Measurements from ENCODE around the gene TOB1. TPM values are rescaled to one million over a fixed set of nuclear protein-coding genes. Genes with fewer than 3 reads are reported as not detected.

Gene TOB1
- total and polyA plus RNA-seq, 2 experiments from 2014 or later, result 8.4 to 93.8 TPM

- H3K36me3 ChIP-seq (ENCODE audit: low read depth), result no peaks in the 10 kb centered on the region
- in situ Hi-C loops (cut with MboI), result no loop called here
- no peaks in the 10 kb centered on the region for H3K9me3 ChIP-seq (ENCODE audit: low read depth)
- no peak overlapping the region for H3K4me2 ChIP-seq (ENCODE audit: unreplicated experiment)
- TF ChIP-seq EZH2phosphoT487 (IDR thresholded peaks at IDR 0.05; ENCODE audit: insufficient read depth, low read depth), result no peak
- no peak for TF ChIP-seq EZH2 (IDR thresholded peaks at IDR 0.05; ENCODE audit: insufficient read depth, poor library complexity, severe bottlenecking)
- peaks cover 6% of the 10 kb centered on the region for H3K27me3 ChIP-seq (replicated peaks; ENCODE audit: insufficient read depth)
- H3F3A ChIP-seq (ENCODE audit: insufficient read depth), result no peaks in the 10 kb centered on the region
- no peak for DNase-seq
- no peaks in the 10 kb centered on the region for H4K20me1 ChIP-seq (ENCODE audit: insufficient read depth)
- no peak overlapping the region for H2AFZ ChIP-seq
- no peaks in the 10 kb centered on the region for H3K4me1 ChIP-seq (ENCODE audit: insufficient read depth)
- no peak overlapping the region for H3K27ac ChIP-seq
- WGBS, 2 experiments (ENCODE audit: low coverage in 1 of 2, low lambda C conversion rate in 2 of 2, missing lambda C conversion rate in 2 of 2), result 49 to 58% methylated on average over 5 of the region's 5 CpGs
- no peaks in the 10 kb centered on the region for H3K79me2 ChIP-seq (ENCODE audit: insufficient read depth)
- no peak overlapping the region for H3K9ac ChIP-seq
- H3K9me2 ChIP-seq (ENCODE audit: insufficient read depth), result no peaks in the 10 kb centered on the region
- no peak overlapping the region for H3K4me3 ChIP-seq
These were observed 49.9 kb downstream of the TOB1 start for GRCh38 chr17:50816271-50816670.

DNA sequence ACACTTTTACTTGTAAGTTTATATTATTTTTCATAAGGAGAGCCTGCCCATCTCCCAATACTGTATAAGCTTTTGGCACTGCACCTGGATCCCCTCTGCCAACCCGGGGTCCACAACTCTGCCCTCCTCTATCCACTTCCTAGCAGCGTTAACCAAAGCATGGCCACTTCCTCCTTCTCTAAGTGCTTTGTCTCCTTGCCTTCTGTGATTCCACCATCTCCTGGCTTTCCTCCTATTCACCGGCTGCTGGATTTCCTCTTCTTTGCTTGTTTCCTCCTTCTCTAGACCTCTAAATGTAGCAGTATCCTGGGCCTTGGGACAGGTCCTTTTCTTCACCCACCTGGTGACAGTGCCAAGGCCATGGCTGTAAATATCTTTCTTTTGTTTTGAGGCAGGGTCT lies 50.8 kb downstream of the TOB1 start:
- TF ChIP-seq EZH2phosphoT487 (IDR thresholded peaks at IDR 0.05; ENCODE audit: insufficient read depth, low read depth), result no peak
- Histone ChIP-seq H3K4me1 (ENCODE audit: insufficient read depth) (no peaks in the 10 kb centered on the region), H3K4me3 (no peak overlapping the region), H3K79me2 (ENCODE audit: insufficient read depth) (no peaks in the 10 kb centered on the region), H3K27ac (no peak overlapping the region), H2AFZ (no peak overlapping the region), H3K27me3 (replicated peaks; ENCODE audit: insufficient read depth) (peaks cover 6% of the 10 kb centered on the region), H3K4me2 (ENCODE audit: unreplicated experiment) (no peak overlapping the region), H3F3A (ENCODE audit: insufficient read depth) (no peaks in the 10 kb centered on the region), H4K20me1 (ENCODE audit: insufficient read depth) (no peaks in the 10 kb centered on the region), H3K9me2 (ENCODE audit: insufficient read depth) (no peaks in the 10 kb centered on the region), H3K9me3 (ENCODE audit: low read depth) (no peaks in the 10 kb centered on the region), H3K36me3 (ENCODE audit: low read depth) (no peaks in the 10 kb centered on the region), H3K9ac (no peak overlapping the region)
- no peak for DNase-seq
- 34 to 43% methylated on average over 3 of the region's 3 CpGs for WGBS, 2 experiments (ENCODE audit: low coverage in 1 of 2, low lambda C conversion rate in 2 of 2, missing lambda C conversion rate in 2 of 2)
- in situ Hi-C loops (cut with MboI), result no loop called here

GRCh38 chr17:50813583-50813982 lies 52.6 kb downstream of the TOB1 start:
- in situ Hi-C loops (cut with MboI), result no loop called here
- Histone ChIP-seq H3K9me3 (ENCODE audit: low read depth) (no peaks in the 10 kb centered on the region), H3K4me1 (ENCODE audit: insufficient read depth) (no peaks in the 10 kb centered on the region), H3K36me3 (ENCODE audit: low read depth) (no peaks in the 10 kb centered on the region), H3K4me2 (ENCODE audit: unreplicated experiment) (no peak overlapping the region), H2AFZ (no peak overlapping the region), H3F3A (ENCODE audit: insufficient read depth) (no peaks in the 10 kb centered on the region), H4K20me1 (ENCODE audit: insufficient read depth) (no peaks in the 10 kb centered on the region), H3K9ac (no peak overlapping the region), H3K9me2 (ENCODE audit: insufficient read depth) (no peaks in the 10 kb centered on the region), H3K4me3 (no peak overlapping the region), H3K27ac (no peak overlapping the region), H3K79me2 (ENCODE audit: insufficient read depth) (no peaks in the 10 kb centered on the region), H3K27me3 (replicated peaks; ENCODE audit: insufficient read depth) (peaks cover 6% of the 10 kb centered on the region; the same call in 1 of the 2 replicates)
- DNase-seq, result no peak
- no peak for TF ChIP-seq EZH2 (IDR thresholded peaks at IDR 0.05; ENCODE audit: insufficient read depth, poor library complexity, severe bottlenecking)
- no peak for TF ChIP-seq EZH2phosphoT487 (IDR thresholded peaks at IDR 0.05; ENCODE audit: insufficient read depth, low read depth)

Other genes starting within 250 kb of the TOB1 start
- 28.3 and 32.0 TPM in 2 replicates for gene ABCC3, start 231.5 kb downstream of the TOB1 start, total RNA-seq (2014; rRNA removed; shearing (Covaris generic))
- 35.0 and 38.5 TPM in 2 replicates for gene ABCC3, start 231.5 kb downstream of the TOB1 start, polyA plus RNA-seq (2016; fragmentation: Nextera tagmentation; extraction: Ambion mirVana)
- 35.5 and 36.5 TPM in 2 replicates for gene ANKRD40, start 158.4 kb downstream of the TOB1 start, total RNA-seq (2014; rRNA removed; shearing (Covaris generic))
- gene ANKRD40, start 158.4 kb downstream of the TOB1 start, polyA plus RNA-seq (2016; fragmentation: Nextera tagmentation; extraction: Ambion mirVana), result 20.1 and 20.2 TPM in 2 replicates
- 57.5 and 59.1 TPM in 2 replicates for gene LUC7L3, start 146.8 kb downstream of the TOB1 start, total RNA-seq (2014; rRNA removed; shearing (Covaris generic))
- gene LUC7L3, start 146.8 kb downstream of the TOB1 start, polyA plus RNA-seq (2016; fragmentation: Nextera tagmentation; extraction: Ambion mirVana), result 100 and 138 TPM in 2 replicates
- gene ANKRD40CL, start 98.8 kb downstream of the TOB1 start, total RNA-seq (2014; rRNA removed; shearing (Covaris generic)), result not detected in 2 replicates
- not detected in 2 replicates for gene ANKRD40CL, start 98.8 kb downstream of the TOB1 start, polyA plus RNA-seq (2016; fragmentation: Nextera tagmentation; extraction: Ambion mirVana)
- gene WFIKKN2, start 30.8 kb downstream of the TOB1 start, total RNA-seq (2014; rRNA removed; shearing (Covaris generic)), result not detected in 2 replicates
- not detected in 2 replicates for gene WFIKKN2, start 30.8 kb downstream of the TOB1 start, polyA plus RNA-seq (2016; fragmentation: Nextera tagmentation; extraction: Ambion mirVana)